ENCODE results near the gene HEMGN.

DNA sequence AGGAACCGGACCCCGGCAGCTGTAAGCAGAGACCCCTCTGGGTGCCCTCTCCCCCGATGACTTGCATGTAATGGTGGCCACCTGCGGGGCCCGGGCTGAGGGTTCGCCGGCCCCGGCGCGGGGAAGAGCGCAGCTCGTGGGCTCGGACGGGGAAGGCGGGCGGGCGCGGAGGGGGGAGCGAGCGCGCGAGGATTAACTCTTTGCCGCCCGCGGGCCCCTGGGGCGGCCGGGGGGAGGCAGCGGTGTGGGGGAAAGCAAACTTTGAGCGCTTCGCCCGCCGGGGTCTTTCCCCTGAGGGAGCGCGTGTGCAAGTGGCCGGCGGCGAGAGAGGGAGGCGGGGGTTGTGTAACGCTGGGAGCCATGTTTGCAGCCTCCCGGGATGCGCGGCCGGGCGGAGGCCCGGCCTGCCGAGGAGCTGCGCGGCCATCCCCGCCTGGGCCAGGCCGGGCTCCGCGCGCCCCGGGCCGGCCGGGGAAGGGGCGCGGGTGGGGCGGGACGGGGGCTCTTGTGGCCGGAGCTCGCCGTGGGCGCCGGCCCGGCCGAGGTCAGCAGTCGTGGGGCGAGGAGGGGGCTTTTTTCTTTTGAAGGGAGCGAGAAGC lies 45.7 kb upstream of the HEMGN start:
- TF ChIP-seq ISL1 (CRISPR knock-in tag; IDR thresholded peaks at IDR 0.05) (no peak), TOX (CRISPR knock-in tag; IDR thresholded peaks at IDR 0.05; ENCODE audit: borderline replicate concordance) (no peak), ZFP3 (CRISPR knock-in tag; IDR thresholded peaks at IDR 0.05) (no peak), ARNTL (CRISPR knock-in tag; IDR thresholded peaks at IDR 0.05; ENCODE audit: borderline replicate concordance, low read depth) (no peak), TCF4 (CRISPR knock-in tag; IDR thresholded peaks at IDR 0.05; ENCODE audit: borderline replicate concordance) (no peak)
